ENCODE results near the gene IMMP2L. TPM values are rescaled to one million over a fixed set of nuclear protein-coding genes. Genes with fewer than 3 reads are reported as not detected.

Gene IMMP2L
- total RNA-seq, 2 donors from 2014 or later, result 7.3 to 7.7 TPM

- Histone ChIP-seq H3K4me1 (peaks cover 0 to 13% of the 10 kb centered on the region in 2 donors), H3K9me3 (no peaks in the 10 kb centered on the region), H3K4me3 (no peak overlapping the region), H3K27ac (no peak overlapping the region), H3K27me3 (no peaks in the 10 kb centered on the region), H3K36me3 (no peaks in the 10 kb centered on the region)
- TF ChIP-seq CTCF (IDR thresholded peaks at IDR 0.05), result no peak
- DNase-seq (ENCODE audit: low spot score), result no peak
Observed at GRCh38 chr7:111265394-111265793, 296.9 kb downstream of the IMMP2L start.

GRCh38 chr7:111264981-111265380 lies 297.3 kb downstream of the IMMP2L start:
- no peak for DNase-seq (ENCODE audit: low spot score)
- no peak for TF ChIP-seq CTCF (IDR thresholded peaks at IDR 0.05)
- H3K9me3 ChIP-seq, result no peaks in the 10 kb centered on the region
- peaks cover 0 to 13% of the 10 kb centered on the region in 2 donors for H3K4me1 ChIP-seq
- H3K27ac ChIP-seq, result no peak overlapping the region
- H3K27me3 ChIP-seq, result no peaks in the 10 kb centered on the region
- no peaks in the 10 kb centered on the region for H3K36me3 ChIP-seq
- no peak overlapping the region for H3K4me3 ChIP-seq

- Histone ChIP-seq H3K27ac (no peak overlapping the region), H3K9me3 (no peaks in the 10 kb centered on the region), H3K27me3 (no peaks in the 10 kb centered on the region), H3K4me3 (no peak overlapping the region), H3K36me3 (no peaks in the 10 kb centered on the region), H3K4me1 (peaks cover 0 to 13% of the 10 kb centered on the region in 2 donors)
- DNase-seq (ENCODE audit: low spot score), result no peak
- no peak for TF ChIP-seq CTCF (IDR thresholded peaks at IDR 0.05)
Observed at GRCh38 chr7:111264111-111264868, 298.0 kb downstream of the IMMP2L start.

- peaks cover 0 to 13% of the 10 kb centered on the region in 2 donors for H3K4me1 ChIP-seq
- H3K9me3 ChIP-seq, result no peaks in the 10 kb centered on the region
- no peak overlapping the region for H3K4me3 ChIP-seq
- H3K27me3 ChIP-seq, result no peaks in the 10 kb centered on the region
- TF ChIP-seq CTCF (IDR thresholded peaks at IDR 0.05), result no peak
- H3K27ac ChIP-seq, result no peak overlapping the region
- no peak for DNase-seq (ENCODE audit: low spot score)
- H3K36me3 ChIP-seq, result no peaks in the 10 kb centered on the region
Observed at GRCh38 chr7:111262293-111263116, 299.8 kb downstream of the IMMP2L start.

GRCh38 chr7:111261496-111261895 lies 300.8 kb downstream of the IMMP2L start:
- no peaks in the 10 kb centered on the region for H3K36me3 ChIP-seq
- no peak for TF ChIP-seq CTCF (IDR thresholded peaks at IDR 0.05)
- no peak overlapping the region for H3K27ac ChIP-seq
- no peak for DNase-seq (ENCODE audit: low spot score)
- H3K9me3 ChIP-seq, result no peaks in the 10 kb centered on the region
- peaks cover 0 to 13% of the 10 kb centered on the region in 2 donors for H3K4me1 ChIP-seq
- no peak overlapping the region for H3K4me3 ChIP-seq
- no peaks in the 10 kb centered on the region for H3K27me3 ChIP-seq

All from right atrium auricular region (tissue), 2 donors.